HL-60 (cell line): ENCODE results near the gene SH3PXD2A.

ENCODE experiments used
- GABPA ChIP-seq: IDR thresholded peaks from 2 replicates; pipeline ENCODE4 v1.6.1; 2012; ENCODE audit warnings: low read depth
- POLR2AphosphoS5 ChIP-seq: IDR thresholded peaks from 2 replicates; pipeline ENCODE4 v1.6.1; 2012; ENCODE audit warnings: low read depth
- SPI1 ChIP-seq: IDR thresholded peaks from 2 replicates; pipeline ENCODE4 v1.6.1; 2012; ENCODE audit warnings: low read depth, mild to moderate bottlenecking, borderline replicate concordance
- TF ChIP-seq, protein P1 (sequence below): IDR thresholded peaks from one replicate; pipeline ENCODE4 v1.5.1; 2011; ENCODE audit warnings: low read length, control low read depth, inconsistent platforms; ENCODE audit not compliant: insufficient read depth
- TF ChIP-seq, protein P2 (sequence below): IDR thresholded peaks from 2 replicates; pipeline ENCODE4 v1.6.1; 2012; ENCODE audit warnings: low read depth; ENCODE audit not compliant: insufficient replicate concordance

DNA sequence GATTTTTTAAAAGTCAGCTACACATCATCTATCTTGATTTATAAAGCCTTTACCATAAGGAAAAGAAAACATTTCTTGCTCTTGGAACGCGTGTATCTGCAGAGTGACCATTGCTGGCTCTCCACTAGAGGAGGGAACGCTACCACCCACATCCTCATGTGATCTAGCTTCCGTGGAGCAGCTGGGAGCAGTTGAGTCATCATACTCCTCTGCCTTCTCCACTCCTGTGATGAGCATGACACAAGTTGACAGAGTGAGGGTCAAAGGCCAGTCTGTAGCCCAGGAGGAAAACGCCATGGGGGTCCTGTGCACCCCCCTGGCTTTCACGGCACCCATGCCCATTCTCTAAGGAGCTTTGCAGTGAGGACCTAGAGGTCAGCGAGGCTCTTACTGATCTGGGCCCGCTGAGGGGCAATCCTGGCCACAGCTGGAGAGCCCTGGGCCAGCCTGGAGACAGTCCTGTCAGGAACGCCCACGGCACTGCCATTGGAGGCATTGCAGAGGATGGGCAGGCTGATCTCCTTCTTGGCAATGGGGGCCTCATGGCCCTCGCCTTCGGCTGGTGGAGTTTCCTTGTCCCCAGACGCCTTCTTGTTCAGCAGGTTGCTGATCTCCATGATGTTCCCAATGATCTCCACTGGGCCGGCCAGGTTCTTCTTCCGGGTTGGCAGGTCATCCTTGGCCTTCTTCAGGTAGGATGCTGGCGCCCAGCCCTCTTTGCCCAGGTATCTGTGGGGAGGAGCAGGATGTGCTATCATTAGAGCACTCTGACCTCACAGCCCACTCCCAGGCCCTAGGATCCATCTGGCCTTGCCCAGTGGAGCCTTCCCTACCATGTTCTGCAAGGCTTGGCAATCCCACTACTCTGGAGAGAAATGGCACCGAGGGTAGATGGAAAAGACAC, 242.7 kb downstream of the SH3PXD2A start:
- TF ChIP-seq, protein P1, sequence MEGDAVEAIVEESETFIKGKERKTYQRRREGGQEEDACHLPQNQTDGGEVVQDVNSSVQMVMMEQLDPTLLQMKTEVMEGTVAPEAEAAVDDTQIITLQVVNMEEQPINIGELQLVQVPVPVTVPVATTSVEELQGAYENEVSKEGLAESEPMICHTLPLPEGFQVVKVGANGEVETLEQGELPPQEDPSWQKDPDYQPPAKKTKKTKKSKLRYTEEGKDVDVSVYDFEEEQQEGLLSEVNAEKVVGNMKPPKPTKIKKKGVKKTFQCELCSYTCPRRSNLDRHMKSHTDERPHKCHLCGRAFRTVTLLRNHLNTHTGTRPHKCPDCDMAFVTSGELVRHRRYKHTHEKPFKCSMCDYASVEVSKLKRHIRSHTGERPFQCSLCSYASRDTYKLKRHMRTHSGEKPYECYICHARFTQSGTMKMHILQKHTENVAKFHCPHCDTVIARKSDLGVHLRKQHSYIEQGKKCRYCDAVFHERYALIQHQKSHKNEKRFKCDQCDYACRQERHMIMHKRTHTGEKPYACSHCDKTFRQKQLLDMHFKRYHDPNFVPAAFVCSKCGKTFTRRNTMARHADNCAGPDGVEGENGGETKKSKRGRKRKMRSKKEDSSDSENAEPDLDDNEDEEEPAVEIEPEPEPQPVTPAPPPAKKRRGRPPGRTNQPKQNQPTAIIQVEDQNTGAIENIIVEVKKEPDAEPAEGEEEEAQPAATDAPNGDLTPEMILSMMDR = no peak
- TF ChIP-seq, protein P2, sequence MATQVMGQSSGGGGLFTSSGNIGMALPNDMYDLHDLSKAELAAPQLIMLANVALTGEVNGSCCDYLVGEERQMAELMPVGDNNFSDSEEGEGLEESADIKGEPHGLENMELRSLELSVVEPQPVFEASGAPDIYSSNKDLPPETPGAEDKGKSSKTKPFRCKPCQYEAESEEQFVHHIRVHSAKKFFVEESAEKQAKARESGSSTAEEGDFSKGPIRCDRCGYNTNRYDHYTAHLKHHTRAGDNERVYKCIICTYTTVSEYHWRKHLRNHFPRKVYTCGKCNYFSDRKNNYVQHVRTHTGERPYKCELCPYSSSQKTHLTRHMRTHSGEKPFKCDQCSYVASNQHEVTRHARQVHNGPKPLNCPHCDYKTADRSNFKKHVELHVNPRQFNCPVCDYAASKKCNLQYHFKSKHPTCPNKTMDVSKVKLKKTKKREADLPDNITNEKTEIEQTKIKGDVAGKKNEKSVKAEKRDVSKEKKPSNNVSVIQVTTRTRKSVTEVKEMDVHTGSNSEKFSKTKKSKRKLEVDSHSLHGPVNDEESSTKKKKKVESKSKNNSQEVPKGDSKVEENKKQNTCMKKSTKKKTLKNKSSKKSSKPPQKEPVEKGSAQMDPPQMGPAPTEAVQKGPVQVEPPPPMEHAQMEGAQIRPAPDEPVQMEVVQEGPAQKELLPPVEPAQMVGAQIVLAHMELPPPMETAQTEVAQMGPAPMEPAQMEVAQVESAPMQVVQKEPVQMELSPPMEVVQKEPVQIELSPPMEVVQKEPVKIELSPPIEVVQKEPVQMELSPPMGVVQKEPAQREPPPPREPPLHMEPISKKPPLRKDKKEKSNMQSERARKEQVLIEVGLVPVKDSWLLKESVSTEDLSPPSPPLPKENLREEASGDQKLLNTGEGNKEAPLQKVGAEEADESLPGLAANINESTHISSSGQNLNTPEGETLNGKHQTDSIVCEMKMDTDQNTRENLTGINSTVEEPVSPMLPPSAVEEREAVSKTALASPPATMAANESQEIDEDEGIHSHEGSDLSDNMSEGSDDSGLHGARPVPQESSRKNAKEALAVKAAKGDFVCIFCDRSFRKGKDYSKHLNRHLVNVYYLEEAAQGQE = no peak
- no peak for TF ChIP-seq POLR2AphosphoS5
- no peak for TF ChIP-seq GABPA
- TF ChIP-seq SPI1 = no peak
